Fibroblast of the aortic adventitia (primary cell): Measurements from ENCODE around the gene SPPL2B. TPM values are rescaled to one million over a fixed set of nuclear protein-coding genes. Genes with fewer than 3 reads are reported as not detected.

Experiments
- DNase-seq: peaks from one replicate; pipeline ENCODE4 v3.0.0-alpha.2; 2010; ENCODE audit warnings: low read depth
- H3K4me3 ChIP-seq: 2 replicates; pipeline ENCODE4 v1.5.1; 2011; ENCODE audit warnings: low read depth, mild to moderate bottlenecking, control low read depth, low read length, moderate library complexity
- total RNA-seq: library from RNA; depleted of rRNA; stranded (reverse); fragments of >200 nt; gene quantifications from 2 replicates; pipeline ENCODE4 v1.2.3, GENCODE V29; 2012; ENCODE audit warnings: low replicate concordance
- TF ChIP-seq, protein P1 (sequence below): IDR thresholded peaks from 2 replicates; pipeline ENCODE4 v1.5.1; 2011; ENCODE audit warnings: mild to moderate bottlenecking, low read length, control low read depth, inconsistent platforms; ENCODE audit not compliant: insufficient read depth

Gene SPPL2B
- total RNA-seq, 1 donor, result 24.6 TPM

DNA sequence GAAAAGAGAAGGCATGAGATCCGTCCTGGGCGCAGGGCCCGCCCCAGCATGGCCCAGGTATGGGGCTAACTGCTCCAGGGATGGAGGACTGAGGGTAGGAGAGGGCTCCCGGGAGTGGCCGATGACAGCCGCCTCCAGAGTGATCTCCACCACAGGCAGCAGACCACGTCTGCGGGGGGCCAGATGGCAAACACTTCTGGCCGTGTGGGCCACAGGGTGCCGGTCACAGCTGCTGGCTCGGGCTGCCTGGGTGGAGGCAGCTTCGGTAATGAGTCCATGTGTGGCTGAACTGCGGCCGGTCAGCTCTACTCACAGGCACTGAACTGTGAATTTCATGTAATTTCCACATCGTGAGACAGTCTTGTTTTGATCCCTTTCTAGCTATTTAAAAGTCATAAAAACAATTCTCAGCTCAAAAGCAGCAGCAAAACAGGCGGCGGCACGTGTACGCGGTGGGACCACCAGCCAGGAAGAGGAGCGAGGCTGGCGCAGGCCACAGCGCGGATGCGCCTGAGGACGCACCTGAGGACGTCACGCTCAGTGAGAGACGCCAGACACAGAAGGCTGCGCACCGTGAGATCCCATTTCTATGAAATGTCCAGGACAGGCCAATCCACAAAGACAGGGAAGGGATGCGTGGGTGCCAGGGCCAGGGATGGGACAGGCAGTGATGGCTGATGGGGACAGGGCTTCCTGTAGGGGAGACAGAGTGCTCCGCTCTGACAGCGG is 4.1 kb upstream of the SPPL2B start:
- DNase-seq, result no peak
- TF ChIP-seq, protein P1, sequence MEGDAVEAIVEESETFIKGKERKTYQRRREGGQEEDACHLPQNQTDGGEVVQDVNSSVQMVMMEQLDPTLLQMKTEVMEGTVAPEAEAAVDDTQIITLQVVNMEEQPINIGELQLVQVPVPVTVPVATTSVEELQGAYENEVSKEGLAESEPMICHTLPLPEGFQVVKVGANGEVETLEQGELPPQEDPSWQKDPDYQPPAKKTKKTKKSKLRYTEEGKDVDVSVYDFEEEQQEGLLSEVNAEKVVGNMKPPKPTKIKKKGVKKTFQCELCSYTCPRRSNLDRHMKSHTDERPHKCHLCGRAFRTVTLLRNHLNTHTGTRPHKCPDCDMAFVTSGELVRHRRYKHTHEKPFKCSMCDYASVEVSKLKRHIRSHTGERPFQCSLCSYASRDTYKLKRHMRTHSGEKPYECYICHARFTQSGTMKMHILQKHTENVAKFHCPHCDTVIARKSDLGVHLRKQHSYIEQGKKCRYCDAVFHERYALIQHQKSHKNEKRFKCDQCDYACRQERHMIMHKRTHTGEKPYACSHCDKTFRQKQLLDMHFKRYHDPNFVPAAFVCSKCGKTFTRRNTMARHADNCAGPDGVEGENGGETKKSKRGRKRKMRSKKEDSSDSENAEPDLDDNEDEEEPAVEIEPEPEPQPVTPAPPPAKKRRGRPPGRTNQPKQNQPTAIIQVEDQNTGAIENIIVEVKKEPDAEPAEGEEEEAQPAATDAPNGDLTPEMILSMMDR, result no peak
- no peak overlapping the region for H3K4me3 ChIP-seq

DNA sequence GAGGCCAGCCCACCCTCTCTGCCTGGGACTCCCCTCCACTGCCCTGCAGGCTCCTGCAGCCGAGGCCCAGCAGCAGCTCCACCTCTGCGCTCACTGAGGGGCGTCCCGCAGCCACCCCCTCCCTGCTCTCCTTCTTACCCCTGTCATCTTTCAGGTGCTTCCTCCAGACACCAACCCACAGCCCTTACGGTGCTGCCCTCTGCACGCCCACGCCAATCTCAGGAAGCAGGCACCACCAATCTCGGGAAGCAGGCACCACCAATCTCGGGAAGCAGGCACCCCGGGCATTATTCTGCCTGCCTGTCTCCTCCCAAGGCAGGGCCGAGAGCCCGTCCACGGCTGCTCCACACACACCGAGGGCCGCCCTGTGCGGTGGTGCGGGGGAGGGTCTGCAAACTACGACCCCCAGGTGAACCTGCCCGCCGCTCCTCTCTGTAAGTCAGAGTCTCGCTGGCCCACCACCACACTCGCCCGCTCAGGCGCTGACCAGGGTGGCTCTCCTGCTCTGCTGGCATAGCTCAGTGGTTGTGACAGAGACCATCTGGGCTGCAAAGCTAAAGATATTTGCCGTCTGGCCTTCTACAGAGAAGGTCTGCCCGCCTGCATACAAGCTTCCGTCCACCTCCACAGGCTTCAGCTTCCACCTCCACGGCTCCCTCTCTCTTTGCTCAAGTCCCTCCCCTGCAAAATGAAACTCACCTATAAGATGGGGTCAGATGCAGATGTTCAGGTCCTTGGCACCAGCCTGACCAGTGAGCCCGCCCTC is 3.0 kb upstream of the SPPL2B start:
- no peak for DNase-seq
- no peak overlapping the region for H3K4me3 ChIP-seq
- TF ChIP-seq, protein P1, result no peak

DNA sequence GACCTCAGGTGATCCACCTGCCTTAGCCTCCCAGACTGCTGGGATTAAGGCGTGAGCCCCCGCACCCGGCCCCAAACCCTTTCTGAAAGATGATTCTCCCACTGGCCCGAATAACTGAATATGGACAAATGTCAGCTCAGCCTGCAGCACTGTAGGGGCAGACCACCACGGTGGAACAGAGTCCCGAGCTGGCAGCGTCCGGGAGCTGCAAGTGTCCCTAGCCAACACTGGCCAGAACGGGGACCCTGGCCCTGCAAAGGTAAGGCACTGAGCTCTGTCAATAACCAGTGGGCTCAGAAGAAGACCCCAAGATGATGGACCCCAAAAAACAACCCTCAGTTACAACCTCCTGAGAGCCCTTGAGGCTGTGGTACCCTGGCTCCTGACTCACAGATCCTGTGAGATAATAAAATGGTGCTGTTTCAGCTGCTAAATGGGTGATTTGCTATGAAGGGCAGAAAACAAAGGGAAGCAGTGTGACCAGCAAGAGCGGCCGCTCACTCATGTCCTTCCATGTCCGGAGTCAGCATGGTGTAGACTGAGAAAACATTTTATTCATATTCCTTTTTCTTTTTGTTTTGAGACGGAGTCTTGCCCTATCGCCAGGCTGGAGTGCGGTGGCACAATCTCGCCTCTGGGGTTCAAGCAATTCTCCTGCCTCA is 1.7 kb upstream of the SPPL2B start:
- peak overlapping the region; percentile 96 for H3K4me3 ChIP-seq
- TF ChIP-seq, protein P1, result no peak
- no peak for DNase-seq

DNA sequence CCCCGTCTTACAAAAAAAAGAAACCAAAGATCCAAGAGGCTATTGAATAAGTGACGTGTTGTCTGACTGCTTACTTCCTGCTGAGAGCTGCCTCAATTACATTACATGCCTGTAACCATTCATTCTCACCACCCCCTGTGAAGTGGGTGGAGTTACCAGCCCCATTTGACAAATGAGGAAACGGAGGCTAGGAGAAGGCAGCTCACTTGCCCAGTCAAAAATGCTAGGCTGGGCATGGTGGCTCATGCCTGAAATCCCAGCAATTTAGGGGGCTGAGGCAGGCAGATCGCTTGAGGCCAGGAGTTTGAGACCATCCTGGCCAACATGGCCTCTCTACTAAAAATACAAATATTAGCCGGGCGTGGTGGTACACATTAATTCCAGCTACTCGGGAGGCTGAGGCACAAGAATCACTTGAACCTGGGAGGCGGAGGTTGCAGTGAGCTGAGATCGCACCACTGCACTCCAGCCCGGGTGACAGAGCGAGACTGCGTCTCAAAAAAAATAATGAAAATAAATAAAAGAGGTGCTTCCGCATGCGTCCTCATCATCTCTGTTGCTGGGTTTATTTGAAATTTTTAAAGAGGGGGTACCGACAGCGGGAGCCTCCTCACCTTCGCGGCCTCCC is 597 bp upstream of the SPPL2B start:
- TF ChIP-seq, protein P1, result no peak
- peak; percentile 66 for DNase-seq
- H3K4me3 ChIP-seq, result peak overlapping the region; percentile 96

DNA sequence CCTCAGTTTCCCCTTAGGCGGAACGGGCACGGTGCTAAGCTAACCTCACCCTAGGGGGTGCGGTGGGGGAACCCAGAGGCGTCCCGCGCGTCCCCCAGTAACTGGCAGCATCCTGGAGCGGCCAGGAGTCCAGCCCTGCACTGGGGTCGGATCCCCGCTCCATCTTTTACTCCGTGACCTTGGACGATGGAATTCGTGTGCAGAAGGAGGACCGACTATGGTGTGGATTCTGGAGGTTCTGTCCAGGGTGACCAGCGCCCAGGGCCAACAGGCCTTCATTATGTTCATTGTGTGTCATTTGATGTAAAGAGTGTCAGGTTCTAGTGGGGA is 630 bp downstream of the SPPL2B start:
- DNase-seq, result no peak
- H3K4me3 ChIP-seq, result peak overlapping the region; percentile 96
- TF ChIP-seq, protein P1, result no peak

GRCh38 chr19:2329501-2329916 is 1.0 kb downstream of the SPPL2B start:
- DNase-seq, result no peak
- TF ChIP-seq, protein P1, result no peak
- H3K4me3 ChIP-seq, result peak overlapping the region; percentile 96
